HG02610 (cell line): ENCODE data around the gene PEAK1.
A peak's percentile ranks its signal among the peaks of the same experiment; 100 is the strongest.

Experiments used
- ATAC-seq: cut with Tn5 transposase; IDR thresholded peaks from one replicate; pipeline ENCODE4 v1.9.1; 2021; ENCODE audit warnings: mild to moderate bottlenecking, moderate library complexity; ENCODE audit not compliant: unreplicated experiment

Gene PEAK1

GRCh38 chr15:77098572-77098971 is 321.3 kb downstream of the PEAK1 start:
- ATAC-seq, result no peak

DNA sequence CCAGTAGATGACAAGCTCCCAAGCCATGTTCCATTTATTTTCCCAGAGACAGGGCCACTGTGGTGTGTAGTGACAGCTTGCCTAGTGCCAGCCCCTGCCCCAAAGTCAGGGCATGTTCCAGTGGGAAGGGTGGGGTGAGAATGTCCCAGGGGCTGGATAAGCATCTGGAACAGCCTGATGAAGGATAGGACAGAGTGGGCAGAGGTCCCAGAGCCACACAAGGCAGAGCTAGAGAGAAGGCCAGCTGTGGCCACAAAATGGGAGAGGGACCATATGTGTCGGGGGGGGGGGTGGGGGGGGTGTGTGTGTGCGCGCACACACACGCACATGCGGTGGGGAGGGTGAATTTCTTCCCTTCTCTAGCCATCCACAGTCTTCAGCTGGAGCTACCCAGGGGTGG is 322.0 kb downstream of the PEAK1 start:
- no peak for ATAC-seq

GRCh38 chr15:77097248-77097721 is 322.6 kb downstream of the PEAK1 start:
- ATAC-seq, result no peak

DNA sequence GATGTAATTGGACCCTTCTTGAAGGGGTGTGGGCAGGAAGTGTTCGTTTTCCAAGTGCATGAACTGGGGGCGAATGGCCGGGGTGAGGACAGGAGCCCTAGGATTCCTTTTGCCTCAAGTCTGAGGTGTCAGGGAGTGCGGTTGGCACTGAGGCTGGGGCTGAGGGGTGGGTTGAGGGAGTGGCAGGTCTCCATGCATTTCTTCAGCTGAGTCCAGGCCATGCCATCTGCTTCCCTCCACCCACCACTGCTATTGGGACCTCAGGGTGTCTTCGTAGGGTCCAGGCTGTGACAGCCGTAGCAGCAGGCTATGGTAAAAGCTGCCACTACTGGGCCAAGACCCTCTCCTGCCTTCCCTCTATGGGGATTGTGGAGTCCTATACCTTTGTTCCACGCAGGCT is 323.4 kb downstream of the PEAK1 start:
- no peak for ATAC-seq

GRCh38 chr15:77096138-77096537 is 323.8 kb downstream of the PEAK1 start:
- no peak for ATAC-seq

DNA sequence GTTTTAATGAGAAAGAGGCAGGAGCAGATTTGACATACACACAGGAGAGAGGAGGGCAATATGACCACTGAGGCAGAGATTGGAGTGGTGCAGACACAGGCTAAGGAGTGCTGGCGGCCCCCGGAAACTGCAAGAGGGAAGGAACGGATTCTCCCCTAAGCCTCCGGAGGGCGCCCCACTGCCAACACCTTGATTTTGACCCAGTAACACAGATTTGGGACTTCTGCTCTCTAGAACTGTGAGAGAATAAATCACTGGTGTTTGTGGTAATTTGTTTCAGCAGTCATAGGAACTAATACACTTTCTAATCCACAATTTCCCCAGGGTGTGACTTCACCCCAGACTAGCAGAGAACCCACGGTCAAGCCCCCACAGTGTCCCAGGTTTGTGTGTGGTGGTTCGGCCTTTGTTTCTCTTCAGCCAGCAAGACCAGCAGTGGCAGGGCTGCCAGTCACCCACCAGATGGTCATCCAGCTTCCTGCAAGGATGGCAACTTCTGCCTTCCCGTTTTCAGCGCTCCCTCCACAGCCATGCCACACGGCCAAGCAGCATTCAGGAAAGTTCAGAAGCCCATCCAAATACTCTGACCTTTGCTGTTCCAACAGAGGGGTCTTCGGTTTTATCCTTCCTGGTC is 325.4 kb downstream of the PEAK1 start:
- no peak for ATAC-seq

- no peak for ATAC-seq
Observed at GRCh38 chr15:77093436-77093835, 326.5 kb downstream of the PEAK1 start.

DNA sequence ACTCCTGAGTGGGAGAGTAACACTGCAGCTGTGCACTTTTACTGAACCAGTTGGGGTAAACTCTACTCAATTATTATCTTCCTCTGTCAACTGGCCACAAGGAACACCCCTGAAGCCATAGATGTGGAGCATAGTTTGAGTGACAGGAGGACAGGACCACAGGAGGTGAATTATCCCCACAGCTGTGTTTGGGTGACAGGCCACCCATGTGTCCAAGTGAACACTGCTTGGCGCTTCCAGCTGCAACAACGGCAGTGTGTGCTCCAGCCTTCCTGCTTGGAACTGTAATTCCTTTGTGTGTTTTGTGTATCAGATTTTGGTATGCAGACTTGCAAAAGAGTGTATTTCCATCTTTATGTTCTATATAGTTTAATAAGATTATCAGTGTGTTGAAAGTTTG is 328.8 kb downstream of the PEAK1 start:
- ATAC-seq, result no peak

DNA sequence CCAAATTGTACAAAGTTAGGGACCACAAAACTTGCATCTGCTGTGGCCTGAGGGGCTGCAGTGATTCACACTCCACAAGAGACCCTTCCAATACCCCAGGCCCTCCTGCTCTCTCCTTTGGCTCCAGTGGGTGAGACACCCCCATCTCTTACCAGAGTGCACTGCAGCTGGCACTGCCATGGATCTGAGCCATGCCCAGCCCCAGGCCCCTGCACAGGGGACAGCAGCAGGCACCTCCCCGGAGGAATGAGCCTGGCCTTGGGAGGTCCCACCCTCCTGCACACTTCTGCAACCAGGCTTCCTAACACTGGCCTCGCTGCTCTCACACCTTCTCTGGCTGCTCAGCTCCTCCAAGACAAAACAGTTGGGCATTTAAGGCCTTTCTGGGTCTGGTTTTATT is 332.7 kb downstream of the PEAK1 start:
- no peak for ATAC-seq

- peak; percentile 53 for ATAC-seq
Observed at GRCh38 chr15:77085297-77085696, 334.6 kb downstream of the PEAK1 start.

DNA sequence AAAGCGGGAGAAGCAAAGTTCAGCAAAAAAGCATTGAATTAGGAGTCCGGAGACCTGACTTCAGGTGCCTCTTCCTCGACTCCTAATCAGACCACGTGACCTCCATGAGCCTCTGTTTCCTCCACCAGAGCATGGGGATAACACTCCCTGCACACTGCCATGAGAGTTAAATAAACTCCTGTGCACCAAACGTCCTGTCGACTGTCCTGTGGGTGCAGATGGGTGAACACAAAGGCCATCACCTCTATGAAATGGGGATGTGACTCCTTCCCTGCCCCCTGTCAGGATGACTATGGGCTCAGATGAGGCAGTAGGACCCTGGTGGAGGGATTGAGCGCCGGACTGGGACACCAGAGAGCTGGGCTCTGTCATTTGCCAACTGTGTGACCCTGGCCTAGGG is 335.5 kb downstream of the PEAK1 start:
- no peak for ATAC-seq

- peak; percentile 67 for ATAC-seq
Observed at GRCh38 chr15:77083381-77084160, 336.3 kb downstream of the PEAK1 start.

GRCh38 chr15:77081971-77082370 is 337.9 kb downstream of the PEAK1 start:
- ATAC-seq, result no peak

GRCh38 chr15:77076323-77076915 is 343.5 kb downstream of the PEAK1 start:
- ATAC-seq, result no peak

DNA sequence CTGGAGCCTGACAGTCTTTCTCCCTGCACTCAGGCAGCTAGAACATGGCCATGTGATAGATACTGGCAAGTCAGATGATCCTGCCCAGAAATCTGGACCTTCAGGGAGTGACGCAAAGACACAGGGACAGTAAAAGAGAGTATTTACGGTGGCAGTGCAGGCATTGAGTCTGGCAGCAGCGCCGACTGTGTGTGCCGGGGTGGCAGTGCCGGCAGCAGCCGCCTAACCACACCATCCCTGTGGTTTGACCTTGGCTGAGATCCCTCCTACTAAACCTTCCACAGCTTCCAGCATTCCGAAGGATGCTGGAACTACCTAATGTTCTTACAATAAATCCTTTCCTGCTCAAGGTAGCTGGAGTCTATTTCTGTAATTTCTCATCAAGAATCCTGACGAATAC is 344.4 kb downstream of the PEAK1 start:
- ATAC-seq, result no peak

DNA sequence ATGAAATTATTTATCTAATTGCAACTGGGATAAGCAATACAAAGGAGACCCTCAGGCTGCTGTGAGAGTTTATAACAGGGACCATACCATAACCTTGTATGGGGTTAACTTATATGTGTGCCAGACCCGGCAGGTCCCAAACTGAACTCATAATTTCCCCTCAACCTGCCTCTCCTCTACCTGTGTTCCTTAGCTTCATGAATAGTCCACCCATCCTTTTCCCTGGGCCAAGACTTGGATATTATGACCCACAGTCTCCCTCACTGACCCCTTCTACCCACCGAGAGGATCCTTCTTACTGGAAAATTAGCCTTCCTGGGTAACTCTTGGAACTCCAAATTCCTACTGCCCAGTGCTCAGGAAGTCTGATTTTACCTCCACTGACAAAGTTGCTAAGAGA is 345.6 kb downstream of the PEAK1 start:
- no peak for ATAC-seq

DNA sequence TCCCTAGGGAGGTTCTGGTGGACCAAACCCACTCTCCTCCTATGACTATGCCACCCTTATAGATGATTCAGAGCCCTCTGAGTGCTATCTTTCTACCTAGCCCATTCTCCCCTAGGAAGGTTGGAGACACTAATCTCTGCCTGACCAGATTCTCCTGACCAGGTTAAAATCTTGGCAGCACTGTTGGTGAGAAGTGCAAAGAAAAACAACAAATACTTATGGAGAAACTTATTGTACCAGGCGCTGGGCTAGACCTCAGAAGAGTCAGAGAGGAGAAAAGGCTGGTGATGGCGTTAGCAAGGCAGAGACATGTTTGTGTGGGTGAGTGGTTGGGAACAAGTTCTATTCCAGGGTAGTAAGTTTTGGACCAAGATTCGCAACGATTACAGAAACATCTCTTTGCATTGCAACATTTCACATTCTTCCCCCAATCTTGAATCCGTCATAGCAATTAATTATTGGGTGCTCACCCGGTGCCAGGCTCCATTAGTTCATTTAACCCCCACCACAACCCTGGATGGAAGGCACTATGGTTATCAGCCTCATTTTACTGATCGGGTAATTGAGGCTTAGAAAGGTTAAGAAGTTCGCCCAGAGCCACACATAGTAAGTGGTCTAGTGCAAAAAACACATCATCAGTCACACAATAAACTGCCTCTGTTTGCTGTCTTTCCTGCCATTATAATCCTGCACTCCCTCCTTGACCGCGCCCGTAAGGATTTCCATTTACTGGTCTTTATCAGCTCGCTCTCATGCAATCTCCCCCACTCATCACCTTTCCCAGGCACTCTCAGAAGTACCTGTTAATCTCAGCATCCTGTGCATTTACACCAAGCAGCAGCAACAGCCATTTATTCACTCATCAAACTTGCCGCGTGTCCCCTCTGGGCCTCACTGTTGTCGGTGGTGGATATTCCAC is 348.3 kb downstream of the PEAK1 start:
- no peak for ATAC-seq

DNA sequence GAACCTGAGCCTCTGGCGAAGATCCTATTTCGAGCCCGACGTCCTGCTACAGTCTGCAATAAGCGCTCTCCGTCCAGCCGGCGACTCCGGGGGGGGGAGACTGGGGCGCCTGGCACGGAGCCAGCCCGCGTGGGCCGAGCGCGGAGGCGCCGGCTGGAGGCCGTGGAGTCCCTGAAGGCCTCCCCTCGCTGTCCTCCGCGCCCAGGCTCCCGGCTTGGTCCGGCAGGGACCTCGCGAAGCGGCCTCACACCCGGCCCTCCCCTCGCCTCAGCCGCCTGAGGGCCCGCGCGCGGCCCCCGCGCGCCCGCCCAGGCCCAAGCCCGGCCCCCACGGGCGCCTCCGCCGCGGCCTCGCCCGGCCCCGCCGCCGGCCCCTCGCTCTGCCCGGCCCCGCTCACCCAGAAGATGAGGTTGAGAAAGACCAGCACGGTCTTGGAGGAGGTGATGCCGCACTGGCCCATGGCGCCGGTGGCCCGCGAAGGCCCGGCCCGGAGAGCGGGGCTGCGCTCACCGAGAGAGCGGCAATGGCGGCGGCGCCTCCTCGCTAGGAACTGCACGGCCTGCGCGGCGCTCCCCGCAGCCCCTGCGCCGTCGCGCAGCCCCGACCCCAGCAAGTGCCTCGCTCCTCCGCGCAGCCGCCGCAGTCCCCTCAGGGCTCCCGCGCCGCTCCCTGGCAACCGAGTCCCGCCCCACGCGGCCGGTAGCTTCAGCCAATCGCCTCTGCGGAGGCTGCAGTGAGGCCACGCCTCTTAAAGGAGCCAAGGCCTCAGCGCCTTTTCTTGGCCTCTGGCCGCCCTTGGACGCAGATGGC is 349.2 kb downstream of the PEAK1 start, which contains the start of gene TSPAN3:
TSS of gene TSPAN3 (minus strand) at position 615 of the 810 bp plus-strand sequence. CDS start at position 460, 155 bp downstream.
- ATAC-seq, result peak; percentile 95

DNA sequence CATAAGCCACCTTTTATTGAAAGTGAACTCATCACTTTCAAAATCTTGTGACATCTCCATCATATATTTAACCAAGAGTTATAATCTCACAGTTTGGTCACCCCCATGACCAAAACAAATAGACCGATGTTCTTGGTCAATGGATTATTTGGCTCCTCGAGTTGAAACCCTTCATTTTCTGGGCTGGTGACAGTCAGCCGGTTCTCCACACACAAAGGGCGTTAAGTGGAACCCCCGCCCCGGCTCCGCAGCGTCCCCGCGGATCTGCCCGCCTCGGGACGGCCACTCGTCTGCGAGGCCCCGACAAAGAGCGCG is 349.8 kb downstream of the PEAK1 start:
- ATAC-seq, result no peak

DNA sequence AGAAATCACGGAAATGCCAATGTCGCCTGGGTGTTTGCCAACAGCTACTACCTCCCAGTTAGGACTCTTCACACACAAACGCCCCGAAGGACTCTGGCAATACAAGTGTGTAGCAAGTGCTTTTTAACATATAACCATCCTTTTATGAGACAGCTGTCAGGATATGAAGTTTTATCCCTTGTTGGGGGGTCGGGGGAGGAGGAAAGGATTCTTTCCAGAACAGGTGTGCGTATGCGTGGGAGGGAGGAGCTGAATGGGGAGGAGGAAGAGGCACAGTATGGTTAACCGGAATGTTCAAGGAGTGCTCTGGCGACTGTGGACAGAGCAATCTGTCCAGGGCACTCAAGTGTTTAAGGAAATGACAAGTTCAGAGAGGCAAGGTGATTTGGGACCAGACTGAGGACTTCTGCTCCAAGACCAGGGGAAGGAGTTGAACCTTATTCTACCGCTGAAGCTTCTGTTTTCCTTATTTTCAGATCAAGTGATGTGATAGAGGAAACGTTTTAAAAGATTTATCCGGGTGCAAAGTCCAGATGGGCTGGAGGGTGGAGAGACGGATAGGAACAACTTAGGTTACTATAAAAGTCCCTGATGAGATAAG is 350.3 kb downstream of the PEAK1 start:
- ATAC-seq, result no peak
